Right lobe of liver (tissue), 4 donors: ENCODE measurements around the gene TUBA1B.

ENCODE experiments used
- POLR2A ChIP-seq: fragments of 450-650 bp; IDR thresholded peaks from one replicate; pipeline ENCODE4 v1.6.1; 2017; ENCODE audit warnings: antibody characterized with exemption, mild to moderate bottlenecking
- TF ChIP-seq, protein P1 (sequence below), 4 donors: fragments of 200-600 bp in 3 of 4; fragments of 450-650 bp in 1 of 4; IDR thresholded peaks; one replicate each; pipeline versions ENCODE4 v1.5.1 to v1.8.0; 2016 to 2022; ENCODE audit warnings: antibody characterized with exemption in 4 of 4, mild to moderate bottlenecking in 2 of 4
- donor health status: DM: no; HTN: no; CAD: no.
- donor health status: DM: no; HTN: no; CAD: no.
- donor health status: DM: no; HTN: yes; CAD: no.

DNA sequence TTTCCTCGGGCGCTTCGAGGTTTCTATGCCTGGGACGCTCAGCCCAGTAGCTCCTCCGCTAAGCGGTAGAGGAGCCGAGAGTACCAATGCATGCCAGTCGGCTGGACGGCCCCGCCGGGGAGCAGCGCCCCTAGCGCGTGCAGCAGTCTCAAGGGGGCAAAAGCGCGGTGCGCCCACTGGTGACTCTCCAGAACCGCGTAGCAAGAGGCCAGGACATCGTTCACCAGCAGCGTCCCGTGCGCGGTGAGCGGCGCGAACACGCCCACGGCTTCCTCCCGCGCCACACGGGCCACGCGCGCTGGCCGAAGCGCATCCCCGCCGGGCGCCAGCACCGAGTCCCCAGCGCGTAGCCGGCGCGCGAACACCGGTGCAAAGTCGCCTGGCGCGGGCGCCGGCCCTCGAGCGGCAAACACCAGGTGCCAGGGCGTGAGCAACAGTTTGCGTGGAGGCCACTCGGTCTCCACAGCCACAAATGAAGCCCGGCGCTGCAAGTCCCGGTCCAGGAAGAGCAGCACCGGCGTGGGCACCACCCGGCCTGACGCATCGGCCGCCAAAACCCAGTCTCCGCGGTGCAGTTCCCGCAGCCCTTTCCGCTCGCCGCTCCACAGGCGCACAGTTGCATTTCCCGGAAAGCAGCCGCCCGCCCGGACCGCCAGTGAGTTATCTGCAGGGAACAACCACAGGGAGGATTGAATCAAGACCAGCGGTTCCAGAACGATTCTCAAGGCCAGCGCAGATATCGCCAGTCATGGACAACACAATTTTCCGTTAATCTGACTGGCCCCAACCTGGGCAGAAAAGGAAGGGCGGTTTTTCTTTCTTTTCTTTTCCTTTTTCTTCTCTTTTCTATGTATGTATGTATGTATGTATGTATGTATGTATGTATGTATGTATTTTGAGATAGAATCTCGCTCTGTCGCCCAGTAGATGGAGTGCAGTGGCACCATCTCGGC, 41.1 kb downstream of the TUBA1B start:
- TF ChIP-seq, protein P1, sequence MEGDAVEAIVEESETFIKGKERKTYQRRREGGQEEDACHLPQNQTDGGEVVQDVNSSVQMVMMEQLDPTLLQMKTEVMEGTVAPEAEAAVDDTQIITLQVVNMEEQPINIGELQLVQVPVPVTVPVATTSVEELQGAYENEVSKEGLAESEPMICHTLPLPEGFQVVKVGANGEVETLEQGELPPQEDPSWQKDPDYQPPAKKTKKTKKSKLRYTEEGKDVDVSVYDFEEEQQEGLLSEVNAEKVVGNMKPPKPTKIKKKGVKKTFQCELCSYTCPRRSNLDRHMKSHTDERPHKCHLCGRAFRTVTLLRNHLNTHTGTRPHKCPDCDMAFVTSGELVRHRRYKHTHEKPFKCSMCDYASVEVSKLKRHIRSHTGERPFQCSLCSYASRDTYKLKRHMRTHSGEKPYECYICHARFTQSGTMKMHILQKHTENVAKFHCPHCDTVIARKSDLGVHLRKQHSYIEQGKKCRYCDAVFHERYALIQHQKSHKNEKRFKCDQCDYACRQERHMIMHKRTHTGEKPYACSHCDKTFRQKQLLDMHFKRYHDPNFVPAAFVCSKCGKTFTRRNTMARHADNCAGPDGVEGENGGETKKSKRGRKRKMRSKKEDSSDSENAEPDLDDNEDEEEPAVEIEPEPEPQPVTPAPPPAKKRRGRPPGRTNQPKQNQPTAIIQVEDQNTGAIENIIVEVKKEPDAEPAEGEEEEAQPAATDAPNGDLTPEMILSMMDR (IDR thresholded peaks at IDR 0.05): no peak
- no peak for TF ChIP-seq POLR2A
